Measurements from ENCODE around the gene MYBBP1A.

GRCh38 chr17:4562015-4562969 is 7.1 kb upstream of the MYBBP1A start:
- no peak for TF ChIP-seq CTCF (IDR thresholded peaks at IDR 0.05)
- no peak for TF ChIP-seq NR3C1 (IDR thresholded peaks at IDR 0.05)
- TF ChIP-seq POLR2A (IDR thresholded peaks at IDR 0.05; ENCODE audit: low read length) = no peak
- TF ChIP-seq RAD21 (conservative IDR thresholded peaks at IDR 0.05 in 1 of 2, IDR thresholded peaks at IDR 0.05 in 1 of 2) = no peak
- no peak for TF ChIP-seq KDM1A (IDR thresholded peaks at IDR 0.05; ENCODE audit: low read depth)
- no peak for TF ChIP-seq CBX2 (IDR thresholded peaks at IDR 0.05; ENCODE audit: borderline replicate concordance, low read depth)
- TF ChIP-seq RFX5 (IDR thresholded peaks at IDR 0.05) = no peak
- no peak for TF ChIP-seq REST (IDR thresholded peaks at IDR 0.05)
- TF ChIP-seq CEBPB (IDR thresholded peaks at IDR 0.05) = no peak
- TF ChIP-seq EHMT2 (IDR thresholded peaks at IDR 0.05; ENCODE audit: low read depth) = no peak
- TF ChIP-seq EP300 (IDR thresholded peaks at IDR 0.05) = no peak
- TF ChIP-seq NFE2L2 (conservative IDR thresholded peaks at IDR 0.05; ENCODE audit: low read length) = no peak
